ENCODE results near the gene PSMB1. TPM values are rescaled to one million over a fixed set of nuclear protein-coding genes. Genes with fewer than 3 reads are reported as not detected.

Gene PSMB1
- total RNA-seq, 1 donor from 2014 or later = 165 TPM

- H3K27ac Mint-ChIP-seq (ENCODE audit: unreplicated experiment) = peak overlapping the region; percentile 64
- H3K4me1 Mint-ChIP-seq (ENCODE audit: unreplicated experiment) = peaks cover 13% of the 10 kb centered on the region
- no peak for TF ChIP-seq CTCF (IDR thresholded peaks at IDR 0.05; ENCODE audit: unreplicated experiment)
- peak overlapping the region; percentile 3 for H3K4me3 Mint-ChIP-seq (ENCODE audit: unreplicated experiment)
- H3K36me3 Mint-ChIP-seq (ENCODE audit: low read depth, unreplicated experiment) = peaks cover 8% of the 10 kb centered on the region
- DNase-seq (ENCODE audit: low spot score) = no peak
- no peaks in the 10 kb centered on the region for H3K9me3 Mint-ChIP-seq (ENCODE audit: unreplicated experiment)
- H3K27me3 Mint-ChIP-seq (ENCODE audit: unreplicated experiment) = no peaks in the 10 kb centered on the region
Observed at GRCh38 chr6:170572704-170573466, 19.8 kb upstream of the PSMB1 start.

GRCh38 chr6:170564936-170565530, 11.9 kb upstream of the PSMB1 start:
- no peaks in the 10 kb centered on the region for H3K27me3 Mint-ChIP-seq (ENCODE audit: unreplicated experiment)
- no peak for TF ChIP-seq CTCF (IDR thresholded peaks at IDR 0.05; ENCODE audit: unreplicated experiment)
- H3K4me1 Mint-ChIP-seq (ENCODE audit: unreplicated experiment) = no peaks in the 10 kb centered on the region
- no peak overlapping the region for H3K27ac Mint-ChIP-seq (ENCODE audit: unreplicated experiment)
- H3K36me3 Mint-ChIP-seq (ENCODE audit: low read depth, unreplicated experiment) = peaks cover 26% of the 10 kb centered on the region
- no peaks in the 10 kb centered on the region for H3K9me3 Mint-ChIP-seq (ENCODE audit: unreplicated experiment)
- DNase-seq (ENCODE audit: low spot score) = no peak
- no peak overlapping the region for H3K4me3 Mint-ChIP-seq (ENCODE audit: unreplicated experiment)

GRCh38 chr6:170561555-170561954, 8.4 kb upstream of the PSMB1 start:
- peaks cover 30% of the 10 kb centered on the region for H3K36me3 Mint-ChIP-seq (ENCODE audit: low read depth, unreplicated experiment)

GRCh38 chr6:170555305-170555704, 2.2 kb upstream of the PSMB1 start:
- Mint-ChIP-seq H3K27ac (ENCODE audit: unreplicated experiment) (no peak overlapping the region), H3K9me3 (ENCODE audit: unreplicated experiment) (no peaks in the 10 kb centered on the region), H3K27me3 (ENCODE audit: unreplicated experiment) (no peaks in the 10 kb centered on the region), H3K4me3 (ENCODE audit: unreplicated experiment) (no peak overlapping the region), H3K4me1 (ENCODE audit: unreplicated experiment) (peaks cover 6% of the 10 kb centered on the region), H3K36me3 (ENCODE audit: low read depth, unreplicated experiment) (peaks cover 9% of the 10 kb centered on the region)
- no peak for TF ChIP-seq CTCF (IDR thresholded peaks at IDR 0.05; ENCODE audit: unreplicated experiment)
- no peak for DNase-seq (ENCODE audit: low spot score)

More at GRCh38 chr6:170561555-170561954, 8.4 kb upstream of the PSMB1 start:
- DNase-seq (ENCODE audit: low spot score) = no peak
- Mint-ChIP-seq H3K9me3 (ENCODE audit: unreplicated experiment) (no peaks in the 10 kb centered on the region), H3K27me3 (ENCODE audit: unreplicated experiment) (no peaks in the 10 kb centered on the region), H3K4me1 (ENCODE audit: unreplicated experiment) (no peaks in the 10 kb centered on the region), H3K27ac (ENCODE audit: unreplicated experiment) (no peak overlapping the region), H3K4me3 (ENCODE audit: unreplicated experiment) (peak overlapping the region; percentile 21)
- no peak for TF ChIP-seq CTCF (IDR thresholded peaks at IDR 0.05; ENCODE audit: unreplicated experiment)

DNA sequence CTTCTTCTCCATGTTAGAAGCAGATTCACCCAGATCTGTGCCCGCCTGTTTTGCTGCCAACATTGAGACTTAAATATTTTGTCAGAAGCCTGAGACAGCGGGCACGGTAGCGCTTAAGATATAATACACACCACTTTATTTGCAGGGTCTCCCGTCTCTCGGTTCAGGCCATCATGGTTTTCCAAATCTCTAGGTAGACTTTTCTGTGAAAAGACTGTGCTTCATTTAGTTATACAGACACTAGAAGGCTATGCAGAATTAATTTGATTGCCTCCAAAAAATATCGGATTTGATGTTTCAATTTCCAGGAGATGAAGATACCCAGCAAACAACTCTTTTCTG, 1.7 kb upstream of the PSMB1 start:
- H3K36me3 Mint-ChIP-seq (ENCODE audit: low read depth, unreplicated experiment) = peaks cover 9% of the 10 kb centered on the region
- no peaks in the 10 kb centered on the region for H3K27me3 Mint-ChIP-seq (ENCODE audit: unreplicated experiment)
- no peaks in the 10 kb centered on the region for H3K9me3 Mint-ChIP-seq (ENCODE audit: unreplicated experiment)
- no peak for DNase-seq (ENCODE audit: low spot score)
- no peak for TF ChIP-seq CTCF (IDR thresholded peaks at IDR 0.05; ENCODE audit: unreplicated experiment)
- peaks cover 7% of the 10 kb centered on the region for H3K4me1 Mint-ChIP-seq (ENCODE audit: unreplicated experiment)
- H3K4me3 Mint-ChIP-seq (ENCODE audit: unreplicated experiment) = no peak overlapping the region
- H3K27ac Mint-ChIP-seq (ENCODE audit: unreplicated experiment) = no peak overlapping the region

All from endothelial cell (in vitro differentiated cells).